HG02852 (cell line): Measurements from ENCODE around the gene SPAG5.

Experiments used
- ATAC-seq: cut with Tn5 transposase; IDR thresholded peaks from one replicate; pipeline ENCODE4 v1.9.1; 2021; ENCODE audit warnings: mild to moderate bottlenecking, moderate library complexity; ENCODE audit not compliant: unreplicated experiment

Gene SPAG5

GRCh38 chr17:28598799-28599310 lies at the start of gene SPAG5:
Gene SPAG5, minus strand, starts transcription at chr17:28599025. Its CDS starts 79 bp downstream, at chr17:28598946.
- ATAC-seq, result peak; percentile 73

- ATAC-seq, result no peak
These were observed 47.4 kb upstream of the SPAG5 start for GRCh38 chr17:28646039-28646754.

- no peak for ATAC-seq
These were observed 46.7 kb upstream of the SPAG5 start for GRCh38 chr17:28645576-28645939.

GRCh38 chr17:28644787-28645575 lies 46.2 kb upstream of the SPAG5 start, which contains the start of gene BLTP2:
Gene BLTP2, minus strand, starts transcription at chr17:28645158. Its CDS starts 102 bp downstream, at chr17:28645056.
- peak; percentile 87 for ATAC-seq

GRCh38 chr17:28643983-28644786 lies 45.4 kb upstream of the SPAG5 start:
- no peak for ATAC-seq

GRCh38 chr17:28641579-28641978 lies 42.8 kb upstream of the SPAG5 start:
- ATAC-seq, result no peak

- no peak for ATAC-seq
These were observed 36.7 kb upstream of the SPAG5 start for GRCh38 chr17:28635506-28635905.

GRCh38 chr17:28634206-28634865 lies 35.5 kb upstream of the SPAG5 start:
- no peak for ATAC-seq

GRCh38 chr17:28626818-28627217 lies 28.0 kb upstream of the SPAG5 start:
- ATAC-seq, result no peak

- no peak for ATAC-seq
These were observed 25.3 kb upstream of the SPAG5 start for GRCh38 chr17:28624148-28624547.

- no peak for ATAC-seq
These were observed 24.9 kb upstream of the SPAG5 start for GRCh38 chr17:28623696-28624095.

- no peak for ATAC-seq
These were observed 23.4 kb upstream of the SPAG5 start for GRCh38 chr17:28622186-28622585.

- ATAC-seq, result no peak
These were observed 21.2 kb upstream of the SPAG5 start for GRCh38 chr17:28620010-28620409.

GRCh38 chr17:28618464-28618863 lies 19.6 kb upstream of the SPAG5 start:
- no peak for ATAC-seq

GRCh38 chr17:28616281-28616680 lies 17.5 kb upstream of the SPAG5 start:
- no peak for ATAC-seq

GRCh38 chr17:28615260-28615940 lies 16.6 kb upstream of the SPAG5 start:
- no peak for ATAC-seq

- ATAC-seq, result no peak
These were observed 15.1 kb upstream of the SPAG5 start, which contains the start of gene RSKR for GRCh38 chr17:28613931-28614381. Gene RSKR, minus strand, starts transcription at chr17:28614185. Its CDS starts 24 bp downstream, at chr17:28614161.

GRCh38 chr17:28612936-28613872 lies 14.4 kb upstream of the SPAG5 start:
- no peak for ATAC-seq

- no peak for ATAC-seq
These were observed 13.7 kb upstream of the SPAG5 start for GRCh38 chr17:28612531-28612930.
